Coronary artery (tissue), 2 donors: ENCODE measurements around the gene MON2.
A peak's percentile ranks its signal among the peaks of the same experiment; 100 is the strongest.
"Not testable (repeated sequence)": the region's sequence is repeated elsewhere in the genome, so short reads cannot be mapped to it uniquely, and the experiment has no call there.

Experiments used
- DNase-seq: peaks from one replicate; pipeline ENCODE4 v3.0.0-alpha.2; 2017; ENCODE audit warnings: low spot score
- H3K27ac ChIP-seq, 2 donors: fragments of 200-600 bp; sonication (generic); one replicate each; pipeline ENCODE4 v1.5.1; 2016 to 2019
- H3K4me3 ChIP-seq: fragments of 200-600 bp; sonication (generic); 2 replicates; pipeline ENCODE4 v1.5.1; 2016; ENCODE audit warnings: mild to moderate bottlenecking, moderate library complexity
- TF ChIP-seq, protein P1 (sequence below): fragments of 200-600 bp; sonication (generic); IDR thresholded peaks from one replicate; pipeline ENCODE4 v1.5.1; 2019; ENCODE audit warnings: antibody characterized with exemption

Gene MON2

GRCh38 chr12:62552906-62553556, 86.4 kb downstream of the MON2 start:
- Histone ChIP-seq H3K4me3 (no peak overlapping the region), H3K27ac (no peak overlapping the region)
- TF ChIP-seq, protein P1, sequence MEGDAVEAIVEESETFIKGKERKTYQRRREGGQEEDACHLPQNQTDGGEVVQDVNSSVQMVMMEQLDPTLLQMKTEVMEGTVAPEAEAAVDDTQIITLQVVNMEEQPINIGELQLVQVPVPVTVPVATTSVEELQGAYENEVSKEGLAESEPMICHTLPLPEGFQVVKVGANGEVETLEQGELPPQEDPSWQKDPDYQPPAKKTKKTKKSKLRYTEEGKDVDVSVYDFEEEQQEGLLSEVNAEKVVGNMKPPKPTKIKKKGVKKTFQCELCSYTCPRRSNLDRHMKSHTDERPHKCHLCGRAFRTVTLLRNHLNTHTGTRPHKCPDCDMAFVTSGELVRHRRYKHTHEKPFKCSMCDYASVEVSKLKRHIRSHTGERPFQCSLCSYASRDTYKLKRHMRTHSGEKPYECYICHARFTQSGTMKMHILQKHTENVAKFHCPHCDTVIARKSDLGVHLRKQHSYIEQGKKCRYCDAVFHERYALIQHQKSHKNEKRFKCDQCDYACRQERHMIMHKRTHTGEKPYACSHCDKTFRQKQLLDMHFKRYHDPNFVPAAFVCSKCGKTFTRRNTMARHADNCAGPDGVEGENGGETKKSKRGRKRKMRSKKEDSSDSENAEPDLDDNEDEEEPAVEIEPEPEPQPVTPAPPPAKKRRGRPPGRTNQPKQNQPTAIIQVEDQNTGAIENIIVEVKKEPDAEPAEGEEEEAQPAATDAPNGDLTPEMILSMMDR, result no peak
- no peak for DNase-seq

GRCh38 chr12:62559366-62559765, 92.7 kb downstream of the MON2 start:
- H3K4me3 ChIP-seq, H3K27ac ChIP-seq, DNase-seq: not testable (repeated sequence)

GRCh38 chr12:62562846-62563245, 96.2 kb downstream of the MON2 start:
- TF ChIP-seq, protein P1, result no peak
- Histone ChIP-seq H3K27ac (no peak overlapping the region), H3K4me3 (no peak overlapping the region)
- no peak for DNase-seq

DNA sequence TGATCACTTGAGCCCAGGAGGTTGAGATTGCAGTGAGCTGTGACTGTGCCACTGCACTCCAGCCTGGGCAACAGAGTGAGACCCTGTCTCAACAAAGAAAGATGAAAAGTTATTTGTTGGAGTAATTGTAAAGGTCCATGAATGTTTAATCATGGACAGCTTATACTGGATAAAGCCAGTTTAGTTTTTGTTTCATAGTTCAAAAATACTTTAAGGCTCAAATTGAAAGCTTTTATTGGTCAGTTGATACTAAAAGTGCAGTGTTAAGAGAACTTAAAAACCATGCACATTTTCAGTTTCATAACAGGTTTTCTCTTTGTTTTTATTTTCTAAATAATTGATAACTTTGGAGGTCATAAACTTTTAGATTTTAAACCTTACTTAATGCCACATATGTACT, 108.4 kb downstream of the MON2 start:
- H3K27ac ChIP-seq, result peak overlapping the region; percentile 15 to 48
- H3K4me3 ChIP-seq, result no peak overlapping the region
- DNase-seq, result no peak
- TF ChIP-seq, protein P1, result no peak

- Histone ChIP-seq H3K27ac (no peak overlapping the region), H3K4me3 (no peak overlapping the region)
- TF ChIP-seq, protein P1, result no peak
- no peak for DNase-seq
Measured at GRCh38 chr12:62576503-62576902, 109.9 kb downstream of the MON2 start.

DNA sequence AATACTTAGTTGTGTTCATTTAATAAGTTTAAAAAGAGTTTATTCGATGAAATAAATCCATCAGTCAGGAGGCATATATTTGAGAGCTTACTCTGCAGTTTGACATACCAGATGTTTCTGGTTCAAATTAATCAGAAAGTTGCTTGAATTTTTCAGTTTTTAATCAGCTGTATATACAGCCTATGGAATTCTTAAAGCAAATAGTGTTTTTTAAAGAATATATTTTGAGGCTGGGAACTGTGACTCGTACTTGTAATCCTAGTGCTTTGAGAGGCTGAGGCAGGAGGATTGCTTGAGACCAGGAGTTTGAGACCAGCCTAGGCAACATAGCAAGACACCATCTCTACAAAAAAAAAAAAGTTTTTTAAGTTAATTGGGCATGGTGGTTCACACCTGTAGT, 112.1 kb downstream of the MON2 start:
- no peak for DNase-seq
- Histone ChIP-seq H3K4me3 (no peak overlapping the region), H3K27ac (no peak overlapping the region)
- TF ChIP-seq, protein P1, result no peak

DNA sequence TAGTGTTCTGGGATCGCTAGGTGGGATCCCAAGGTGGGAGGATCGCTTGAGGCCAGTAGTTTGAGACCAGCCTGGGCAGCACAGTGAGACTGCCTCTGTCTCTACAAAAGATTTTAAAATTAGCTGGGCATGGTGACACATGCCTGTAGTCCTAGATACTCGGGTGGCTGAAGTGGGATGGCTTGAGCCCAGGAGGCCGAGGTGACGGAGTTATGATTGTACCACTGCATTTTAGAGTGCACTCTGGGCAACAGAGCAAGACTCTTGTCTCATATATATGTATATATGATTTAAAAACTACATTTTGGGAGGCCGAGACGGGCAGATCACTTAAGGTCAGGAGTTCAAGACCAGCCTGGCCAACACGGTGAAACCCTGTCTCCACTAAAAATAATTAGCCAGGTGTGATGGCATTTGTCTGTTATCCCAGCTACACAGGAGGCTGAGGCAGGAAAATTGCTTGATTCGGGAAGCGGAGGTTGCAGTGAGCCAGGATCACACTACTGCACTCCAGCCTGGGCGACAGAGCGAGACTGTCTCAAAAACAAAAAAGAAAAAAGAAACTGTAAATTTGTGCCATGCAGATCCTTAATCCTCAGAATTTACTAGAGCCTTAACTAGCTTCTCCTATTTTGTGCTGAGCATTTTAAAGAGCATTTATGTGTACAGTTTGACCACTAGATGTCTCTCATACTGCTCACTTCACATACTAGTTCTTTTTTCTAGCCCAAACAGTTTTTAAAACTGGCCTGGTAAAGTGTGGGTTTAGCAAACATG, 114.8 kb downstream of the MON2 start:
- H3K4me3 ChIP-seq, result no peak overlapping the region
- no peak overlapping the region for H3K27ac ChIP-seq
- TF ChIP-seq, protein P1, result peak; percentile 34
- no peak for DNase-seq
